Peyer's patch (tissue), 4 donors: ENCODE measurements around the gene MUC5AC. TPM values are rescaled to one million over a fixed set of nuclear protein-coding genes. Genes with fewer than 3 reads are reported as not detected.
"Not testable (repeated sequence)": the region's sequence is repeated elsewhere in the genome, so short reads cannot be mapped to it uniquely, and the experiment has no call there.

Experiments used
- DNase-seq, 3 donors: peaks; one replicate each; pipeline ENCODE4 v3.0.0-alpha.2; 2017 to 2019
- H3K27ac ChIP-seq, 4 donors: fragments of 200-600 bp; sonication (generic); one replicate each; pipeline ENCODE4 v1.5.1; 2016 to 2019
- H3K27me3 ChIP-seq, 2 donors: fragments of 200-600 bp; sonication (generic); one replicate each; pipeline ENCODE4 v1.5.1; 2019
- H3K36me3 ChIP-seq, 3 donors: fragments of 200-600 bp; sonication (generic); one replicate each; pipeline ENCODE4 v1.5.1; 2016 to 2019
- H3K4me1 ChIP-seq, 4 donors: fragments of 200-600 bp; sonication (generic); one replicate each; pipeline ENCODE4 v1.5.1; 2016 to 2019
- H3K4me3 ChIP-seq, 4 donors: fragments of 200-600 bp; sonication (generic); 1 replicate in 3 of 4; 2 replicates in 1 of 4; pipeline ENCODE4 v1.5.1; 2016 to 2019; ENCODE audit warnings: mild to moderate bottlenecking in 1 of 4
- H3K9me3 ChIP-seq, 4 donors: fragments of 200-600 bp; sonication (generic); one replicate each; pipeline ENCODE4 v1.5.1; 2016 to 2019; ENCODE audit warnings: mild to moderate bottlenecking in 1 of 4
- POLR2A ChIP-seq, 2 donors: fragments of 450-650 bp; IDR thresholded peaks; one replicate each; pipeline ENCODE4 v1.5.1; 2017; ENCODE audit warnings: antibody characterized with exemption in 2 of 2, mild to moderate bottlenecking in 2 of 2, moderate library complexity in 2 of 2
- total RNA-seq, 4 donors: library from RNA; depleted of rRNA; stranded (reverse); fragments of >200 nt; gene quantifications; one replicate each; pipeline ENCODE4 v1.1.0, GENCODE V29; 2016
- TF ChIP-seq, protein P1 (sequence below), 6 experiments: fragments of 450-650 bp in 4 of 6; fragments of 200-600 bp in 2 of 6; sonication (generic) in 1 of 6; IDR thresholded peaks; one replicate each; pipeline ENCODE4 v1.5.1; 2017 to 2019; ENCODE audit warnings: antibody characterized with exemption in 6 of 6, mild to moderate bottlenecking in 3 of 6, moderate library complexity in 1 of 6

Gene MUC5AC
- total RNA-seq, 4 donors from 2014 or later, result not detected

DNA sequence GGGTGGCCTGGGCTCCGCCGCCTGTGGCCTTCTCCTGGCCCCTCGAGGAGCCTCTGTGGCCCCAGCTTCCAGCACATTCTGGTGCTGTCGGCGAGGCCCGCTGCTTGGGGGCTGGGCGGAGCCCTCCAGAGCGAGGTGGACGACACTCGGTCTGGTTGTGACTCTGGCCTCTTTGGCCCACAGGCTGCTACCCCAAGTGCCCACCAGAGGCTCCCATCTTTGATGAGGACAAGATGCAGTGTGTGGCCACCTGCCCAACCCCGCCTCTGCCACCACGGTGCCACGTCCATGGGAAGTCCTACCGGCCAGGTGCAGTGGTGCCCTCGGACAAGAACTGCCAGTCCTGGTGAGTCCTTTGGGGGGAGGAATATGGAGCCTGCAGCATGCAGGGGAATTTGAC lies 22.4 kb downstream of the MUC5AC start:
- H3K36me3 ChIP-seq, result no peaks in the 10 kb centered on the region
- no peak for DNase-seq
- no peaks in the 10 kb centered on the region for H3K4me1 ChIP-seq
- no peaks in the 10 kb centered on the region for H3K27me3 ChIP-seq
- no peak for TF ChIP-seq POLR2A (IDR thresholded peaks at IDR 0.05)
- TF ChIP-seq, protein P1, sequence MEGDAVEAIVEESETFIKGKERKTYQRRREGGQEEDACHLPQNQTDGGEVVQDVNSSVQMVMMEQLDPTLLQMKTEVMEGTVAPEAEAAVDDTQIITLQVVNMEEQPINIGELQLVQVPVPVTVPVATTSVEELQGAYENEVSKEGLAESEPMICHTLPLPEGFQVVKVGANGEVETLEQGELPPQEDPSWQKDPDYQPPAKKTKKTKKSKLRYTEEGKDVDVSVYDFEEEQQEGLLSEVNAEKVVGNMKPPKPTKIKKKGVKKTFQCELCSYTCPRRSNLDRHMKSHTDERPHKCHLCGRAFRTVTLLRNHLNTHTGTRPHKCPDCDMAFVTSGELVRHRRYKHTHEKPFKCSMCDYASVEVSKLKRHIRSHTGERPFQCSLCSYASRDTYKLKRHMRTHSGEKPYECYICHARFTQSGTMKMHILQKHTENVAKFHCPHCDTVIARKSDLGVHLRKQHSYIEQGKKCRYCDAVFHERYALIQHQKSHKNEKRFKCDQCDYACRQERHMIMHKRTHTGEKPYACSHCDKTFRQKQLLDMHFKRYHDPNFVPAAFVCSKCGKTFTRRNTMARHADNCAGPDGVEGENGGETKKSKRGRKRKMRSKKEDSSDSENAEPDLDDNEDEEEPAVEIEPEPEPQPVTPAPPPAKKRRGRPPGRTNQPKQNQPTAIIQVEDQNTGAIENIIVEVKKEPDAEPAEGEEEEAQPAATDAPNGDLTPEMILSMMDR (IDR thresholded peaks at IDR 0.05), result no peak
- no peaks in the 10 kb centered on the region for H3K9me3 ChIP-seq
- no peak overlapping the region for H3K27ac ChIP-seq
- no peak overlapping the region for H3K4me3 ChIP-seq

DNA sequence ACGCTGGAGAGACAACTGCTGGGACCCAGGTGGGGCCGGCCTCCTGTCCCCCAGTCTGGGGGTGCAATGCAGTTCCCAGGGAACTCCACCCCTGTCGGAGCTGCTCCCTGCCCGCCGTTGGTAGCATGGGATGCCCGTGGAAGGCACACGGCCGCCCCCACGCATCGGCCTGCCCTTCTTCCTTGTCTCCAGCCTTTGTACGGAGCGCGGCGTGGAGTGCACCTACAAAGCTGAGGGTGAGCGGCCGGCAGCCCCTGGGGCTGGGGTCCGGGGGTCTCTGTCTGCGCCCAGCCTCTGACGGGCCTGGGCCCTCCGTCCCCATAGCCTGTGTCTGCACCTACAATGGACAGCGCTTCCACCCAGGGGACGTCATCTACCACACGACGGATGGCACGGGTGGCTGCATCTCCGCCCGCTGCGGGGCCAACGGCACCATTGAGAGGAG lies 23.2 kb downstream of the MUC5AC start:
- Histone ChIP-seq H3K27me3 (no peaks in the 10 kb centered on the region), H3K4me1 (no peaks in the 10 kb centered on the region), H3K9me3 (no peaks in the 10 kb centered on the region), H3K4me3 (no peak overlapping the region), H3K27ac (no peak overlapping the region), H3K36me3 (no peaks in the 10 kb centered on the region)
- no peak for DNase-seq
- TF ChIP-seq, protein P1 (IDR thresholded peaks at IDR 0.05), result no peak
- TF ChIP-seq POLR2A (IDR thresholded peaks at IDR 0.05), result no peak

DNA sequence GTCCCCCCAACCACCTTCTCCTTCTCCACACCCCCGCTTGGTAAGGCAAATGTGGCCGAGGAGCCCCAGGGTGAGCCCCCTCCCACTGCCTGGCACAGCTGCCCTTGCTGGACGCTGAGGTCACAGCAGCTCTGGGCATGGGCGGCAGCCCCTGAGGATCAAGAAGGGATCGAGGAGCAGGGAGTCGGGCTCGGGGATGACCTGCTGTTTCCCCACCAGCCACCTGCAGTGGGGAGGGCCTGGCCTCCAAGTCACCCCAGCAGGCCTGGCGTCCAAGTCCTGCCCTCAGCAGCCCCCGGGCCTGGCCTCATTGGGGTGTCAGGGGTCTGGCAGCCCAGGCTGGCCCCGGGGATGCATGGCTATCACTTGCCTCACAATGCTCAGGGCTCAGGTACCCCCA lies 23.7 kb downstream of the MUC5AC start:
- no peak for DNase-seq
- Histone ChIP-seq H3K4me1 (no peaks in the 10 kb centered on the region), H3K4me3 (no peak overlapping the region), H3K27ac (no peak overlapping the region), H3K27me3 (no peaks in the 10 kb centered on the region), H3K36me3 (no peaks in the 10 kb centered on the region), H3K9me3 (no peaks in the 10 kb centered on the region)
- TF ChIP-seq POLR2A (IDR thresholded peaks at IDR 0.05), result no peak
- TF ChIP-seq, protein P1 (IDR thresholded peaks at IDR 0.05), result no peak

DNA sequence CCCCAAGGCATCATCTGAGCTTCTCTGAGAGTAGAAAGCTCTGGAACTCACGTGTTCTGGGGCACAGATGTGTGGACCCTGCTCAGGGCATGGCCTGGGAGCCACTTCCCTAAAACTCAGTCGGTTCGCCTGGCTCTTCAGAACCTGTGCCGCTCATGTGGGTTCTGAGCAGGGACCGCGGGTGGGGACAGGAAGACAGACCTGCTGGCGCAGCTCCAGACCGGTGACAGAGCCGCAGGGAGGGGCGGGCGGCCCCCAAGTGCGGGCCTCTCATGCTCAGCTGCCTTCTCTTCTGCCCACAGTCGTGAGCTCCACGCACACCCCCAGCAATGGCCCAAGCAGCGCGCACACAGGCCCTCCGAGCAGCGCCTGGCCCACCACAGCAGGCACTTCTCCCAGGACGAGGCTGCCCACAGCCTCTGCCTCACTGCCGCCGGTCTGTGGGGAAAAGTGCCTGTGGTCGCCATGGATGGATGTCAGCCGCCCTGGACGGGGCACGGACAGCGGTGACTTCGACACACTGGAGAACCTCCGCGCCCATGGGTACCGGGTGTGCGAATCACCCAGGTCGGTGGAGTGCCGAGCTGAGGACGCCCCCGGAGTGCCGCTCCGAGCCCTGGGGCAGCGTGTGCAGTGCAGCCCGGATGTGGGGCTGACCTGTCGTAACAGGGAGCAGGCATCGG lies 24.2 kb downstream of the MUC5AC start:
- H3K4me3 ChIP-seq, result no peak overlapping the region
- no peak overlapping the region for H3K27ac ChIP-seq
- H3K36me3 ChIP-seq, result no peaks in the 10 kb centered on the region
- no peak for TF ChIP-seq POLR2A (IDR thresholded peaks at IDR 0.05)
- TF ChIP-seq, protein P1 (IDR thresholded peaks at IDR 0.05), result no peak
- H3K9me3 ChIP-seq, result no peaks in the 10 kb centered on the region
- H3K27me3 ChIP-seq, result no peaks in the 10 kb centered on the region
- no peak for DNase-seq
- no peaks in the 10 kb centered on the region for H3K4me1 ChIP-seq

DNA sequence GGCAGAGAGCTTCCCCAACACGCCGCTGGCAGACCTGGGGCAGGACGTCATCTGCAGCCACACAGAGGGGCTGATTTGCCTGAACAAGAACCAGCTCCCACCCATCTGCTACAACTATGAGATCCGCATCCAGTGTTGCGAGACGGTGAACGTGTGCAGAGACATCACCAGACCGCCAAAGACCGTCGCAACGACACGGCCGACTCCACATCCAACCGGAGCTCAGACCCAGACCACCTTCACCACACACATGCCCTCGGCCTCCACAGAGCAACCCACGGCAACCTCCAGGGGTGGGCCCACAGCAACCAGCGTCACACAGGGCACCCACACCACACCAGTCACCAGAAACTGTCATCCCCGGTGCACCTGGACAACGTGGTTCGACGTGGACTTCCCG lies 26.4 kb downstream of the MUC5AC start:
- DNase-seq, H3K4me3 ChIP-seq, H3K27me3 ChIP-seq, H3K27ac ChIP-seq, H3K4me1 ChIP-seq, H3K36me3 ChIP-seq, H3K9me3 ChIP-seq: not testable (repeated sequence)

DNA sequence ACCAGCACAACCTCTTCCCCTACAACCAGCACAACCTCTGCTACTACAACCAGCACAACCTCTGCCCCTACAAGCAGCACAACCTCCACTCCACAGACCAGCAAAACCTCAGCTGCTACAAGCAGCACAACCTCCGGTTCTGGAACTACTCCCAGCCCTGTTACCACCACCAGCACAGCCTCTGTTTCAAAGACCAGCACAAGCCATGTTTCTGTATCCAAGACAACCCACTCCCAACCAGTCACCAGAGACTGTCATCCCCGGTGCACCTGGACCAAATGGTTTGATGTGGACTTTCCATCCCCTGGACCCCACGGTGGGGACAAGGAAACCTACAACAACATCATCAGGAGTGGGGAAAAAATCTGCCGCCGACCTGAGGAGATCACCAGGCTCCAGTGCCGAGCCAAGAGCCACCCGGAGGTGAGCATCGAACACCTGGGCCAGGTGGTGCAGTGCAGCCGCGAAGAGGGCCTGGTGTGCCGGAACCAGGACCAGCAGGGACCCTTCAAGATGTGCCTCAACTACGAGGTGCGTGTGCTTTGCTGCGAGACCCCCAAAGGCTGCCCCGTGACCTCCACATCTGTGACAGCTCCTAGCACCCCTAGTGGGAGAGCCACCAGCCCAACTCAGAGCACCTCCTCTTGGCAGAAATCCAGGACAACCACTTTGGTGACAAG lies 30.8 kb downstream of the MUC5AC start:
- H3K27ac ChIP-seq, H3K4me3 ChIP-seq, DNase-seq, H3K4me1 ChIP-seq, H3K36me3 ChIP-seq, H3K27me3 ChIP-seq, H3K9me3 ChIP-seq: not testable (repeated sequence)

DNA sequence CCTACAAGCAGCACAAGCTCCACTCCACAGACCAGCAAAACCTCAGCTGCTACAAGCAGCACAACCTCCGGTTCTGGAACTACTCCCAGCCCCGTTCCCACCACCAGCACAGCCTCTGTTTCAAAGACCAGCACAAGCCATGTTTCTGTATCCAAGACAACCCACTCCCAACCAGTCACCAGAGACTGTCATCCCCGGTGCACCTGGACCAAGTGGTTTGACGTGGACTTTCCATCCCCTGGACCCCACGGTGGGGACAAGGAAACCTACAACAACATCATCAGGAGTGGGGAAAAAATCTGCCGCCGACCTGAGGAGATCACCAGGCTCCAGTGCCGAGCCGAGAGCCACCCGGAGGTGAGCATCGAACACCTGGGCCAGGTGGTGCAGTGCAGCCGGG lies 32.1 kb downstream of the MUC5AC start:
- not testable (repeated sequence) for H3K4me1 ChIP-seq, H3K9me3 ChIP-seq, H3K27me3 ChIP-seq, H3K36me3 ChIP-seq, H3K27ac ChIP-seq, H3K4me3 ChIP-seq
- DNase-seq, result peak in 1 of 3 donors; percentile 10

DNA sequence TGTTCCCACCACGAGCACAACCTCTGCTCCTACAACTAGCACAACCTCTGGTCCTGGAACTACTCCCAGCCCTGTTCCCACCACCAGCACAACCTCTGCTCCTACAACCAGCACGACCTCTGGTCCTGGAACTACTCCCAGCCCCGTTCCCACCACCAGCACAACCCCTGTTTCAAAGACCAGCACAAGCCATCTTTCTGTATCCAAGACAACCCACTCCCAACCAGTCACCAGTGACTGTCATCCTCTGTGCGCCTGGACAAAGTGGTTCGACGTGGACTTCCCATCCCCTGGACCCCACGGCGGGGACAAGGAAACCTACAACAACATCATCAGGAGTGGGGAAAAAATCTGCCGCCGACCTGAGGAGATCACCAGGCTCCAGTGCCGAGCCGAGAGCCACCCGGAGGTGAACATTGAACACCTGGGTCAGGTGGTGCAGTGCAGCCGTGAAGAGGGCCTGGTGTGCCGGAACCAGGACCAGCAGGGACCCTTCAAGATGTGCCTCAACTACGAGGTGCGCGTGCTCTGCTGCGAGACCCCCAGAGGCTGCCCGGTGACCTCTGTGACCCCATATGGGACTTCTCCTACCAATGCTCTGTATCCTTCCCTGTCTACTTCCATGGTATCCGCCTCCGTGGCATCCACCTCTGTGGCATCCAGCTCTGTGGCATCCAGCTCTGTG lies 34.2 kb downstream of the MUC5AC start:
- H3K4me1 ChIP-seq, H3K27me3 ChIP-seq, H3K4me3 ChIP-seq, H3K9me3 ChIP-seq, H3K27ac ChIP-seq, H3K36me3 ChIP-seq: not testable (repeated sequence)
- DNase-seq, result peak in 2 of 3 donors; percentile 20 to 40
